ENCODE data around the gene SLC30A2.

The SLC30A2 gene

DNA sequence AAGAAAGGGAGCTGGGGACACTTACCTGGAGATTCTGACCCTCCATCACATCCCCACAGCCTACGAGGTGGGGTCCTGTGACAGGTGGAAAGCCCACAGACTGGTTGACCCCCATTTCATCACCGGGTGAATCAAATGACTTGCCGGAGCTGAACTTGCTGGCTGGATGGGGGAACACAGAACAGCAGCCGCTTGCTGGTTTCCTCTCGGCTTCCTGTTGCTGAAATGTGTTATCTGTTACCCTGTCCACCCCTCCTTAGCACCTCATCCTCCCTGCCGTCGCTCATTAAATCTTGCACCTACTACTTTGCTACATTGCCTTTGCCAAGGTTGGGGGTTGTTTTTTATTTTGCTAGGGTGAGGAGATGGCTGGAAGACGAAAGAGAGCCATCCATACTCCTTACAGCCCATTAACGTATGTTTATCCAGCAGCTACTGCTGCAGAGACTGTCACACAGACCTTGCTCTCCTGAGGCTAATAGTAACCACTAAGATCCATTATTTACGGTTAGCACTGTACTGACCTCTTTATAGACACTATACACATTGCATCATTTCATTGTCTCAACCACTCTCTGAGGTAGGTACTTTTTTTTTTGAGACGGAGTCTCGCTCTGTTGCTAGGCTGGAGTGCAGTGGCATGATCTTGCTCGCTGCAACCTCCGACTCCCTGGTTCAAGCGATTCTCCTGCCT is 55.1 kb downstream of the SLC30A2 start:
- TF ChIP-seq, protein P1, sequence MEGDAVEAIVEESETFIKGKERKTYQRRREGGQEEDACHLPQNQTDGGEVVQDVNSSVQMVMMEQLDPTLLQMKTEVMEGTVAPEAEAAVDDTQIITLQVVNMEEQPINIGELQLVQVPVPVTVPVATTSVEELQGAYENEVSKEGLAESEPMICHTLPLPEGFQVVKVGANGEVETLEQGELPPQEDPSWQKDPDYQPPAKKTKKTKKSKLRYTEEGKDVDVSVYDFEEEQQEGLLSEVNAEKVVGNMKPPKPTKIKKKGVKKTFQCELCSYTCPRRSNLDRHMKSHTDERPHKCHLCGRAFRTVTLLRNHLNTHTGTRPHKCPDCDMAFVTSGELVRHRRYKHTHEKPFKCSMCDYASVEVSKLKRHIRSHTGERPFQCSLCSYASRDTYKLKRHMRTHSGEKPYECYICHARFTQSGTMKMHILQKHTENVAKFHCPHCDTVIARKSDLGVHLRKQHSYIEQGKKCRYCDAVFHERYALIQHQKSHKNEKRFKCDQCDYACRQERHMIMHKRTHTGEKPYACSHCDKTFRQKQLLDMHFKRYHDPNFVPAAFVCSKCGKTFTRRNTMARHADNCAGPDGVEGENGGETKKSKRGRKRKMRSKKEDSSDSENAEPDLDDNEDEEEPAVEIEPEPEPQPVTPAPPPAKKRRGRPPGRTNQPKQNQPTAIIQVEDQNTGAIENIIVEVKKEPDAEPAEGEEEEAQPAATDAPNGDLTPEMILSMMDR (IDR thresholded peaks at IDR 0.05; ENCODE audit: control insufficient read depth, insufficient read depth, low read depth, low read length, missing control alignments): no peak
- H3K4me3 ChIP-seq (ENCODE audit: control insufficient read depth, low read depth, low read length): no peak overlapping the region
- DNase-seq (ENCODE audit: low read depth): no peak

DNA sequence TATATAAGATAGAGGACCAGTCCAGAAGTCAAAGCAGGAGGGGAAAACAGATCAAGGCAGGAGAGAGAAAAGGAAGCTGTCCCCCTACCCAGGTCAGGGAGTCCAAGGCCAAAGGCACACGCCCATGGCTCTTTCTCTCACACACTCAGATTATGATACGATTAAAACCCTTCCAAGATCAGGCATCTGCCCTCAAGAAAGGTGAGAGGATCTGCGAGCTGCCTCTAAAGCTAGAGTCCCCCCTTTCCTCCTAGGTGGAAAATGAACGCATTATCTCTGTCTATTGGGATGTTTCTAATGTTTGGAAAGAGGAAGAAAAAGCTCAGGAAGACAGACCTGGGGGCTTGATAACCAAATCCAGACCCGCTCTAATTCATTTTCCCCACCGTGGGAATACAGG is 55.7 kb downstream of the SLC30A2 start:
- no peak for DNase-seq (ENCODE audit: low read depth)
- no peak overlapping the region for H3K4me3 ChIP-seq (ENCODE audit: control insufficient read depth, low read depth, low read length)
- TF ChIP-seq, protein P1 (IDR thresholded peaks at IDR 0.05; ENCODE audit: control insufficient read depth, insufficient read depth, low read depth, low read length, missing control alignments): no peak

DNA sequence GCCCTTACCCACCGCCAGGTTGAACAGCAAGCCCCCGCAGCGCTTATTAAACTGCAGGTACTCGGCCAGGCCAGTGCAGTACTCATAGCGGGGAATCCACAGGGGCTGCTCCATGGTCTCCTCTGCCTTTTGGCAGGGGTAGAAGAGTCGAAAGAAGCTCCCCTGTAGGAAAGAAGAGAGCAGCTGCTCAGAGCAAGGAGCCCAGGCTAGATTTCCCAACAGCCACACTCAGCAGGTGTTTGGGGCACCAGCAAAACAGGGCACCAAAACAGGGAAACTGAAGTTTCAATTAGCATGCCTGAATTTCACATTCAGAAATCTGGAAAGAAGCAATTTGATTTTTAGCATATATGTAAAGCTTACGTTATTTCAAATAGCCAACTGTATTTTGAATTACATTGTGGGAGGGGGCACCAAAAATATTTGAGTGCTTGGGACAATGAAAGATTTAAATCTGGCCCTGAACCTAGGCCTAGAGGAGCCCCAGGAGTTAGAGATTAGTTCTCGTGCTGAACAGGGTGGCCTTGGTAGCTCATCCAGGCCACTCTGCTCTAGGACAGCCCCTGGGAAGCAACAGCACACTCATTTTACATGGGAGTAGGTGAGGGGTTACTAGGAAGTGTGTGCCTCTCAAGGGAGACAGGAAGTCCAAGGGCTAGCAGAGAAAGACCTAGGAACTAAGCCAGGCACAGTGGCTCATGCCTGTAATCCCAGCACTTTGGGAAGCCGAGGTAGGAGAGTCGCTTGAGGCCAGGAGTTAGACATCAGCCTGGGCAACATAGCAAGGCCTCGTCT is 56.3 kb downstream of the SLC30A2 start:
- TF ChIP-seq, protein P1 (IDR thresholded peaks at IDR 0.05; ENCODE audit: control insufficient read depth, insufficient read depth, low read depth, low read length, missing control alignments): no peak
- H3K4me3 ChIP-seq (ENCODE audit: control insufficient read depth, low read depth, low read length): no peak overlapping the region
- DNase-seq (ENCODE audit: low read depth): no peak

DNA sequence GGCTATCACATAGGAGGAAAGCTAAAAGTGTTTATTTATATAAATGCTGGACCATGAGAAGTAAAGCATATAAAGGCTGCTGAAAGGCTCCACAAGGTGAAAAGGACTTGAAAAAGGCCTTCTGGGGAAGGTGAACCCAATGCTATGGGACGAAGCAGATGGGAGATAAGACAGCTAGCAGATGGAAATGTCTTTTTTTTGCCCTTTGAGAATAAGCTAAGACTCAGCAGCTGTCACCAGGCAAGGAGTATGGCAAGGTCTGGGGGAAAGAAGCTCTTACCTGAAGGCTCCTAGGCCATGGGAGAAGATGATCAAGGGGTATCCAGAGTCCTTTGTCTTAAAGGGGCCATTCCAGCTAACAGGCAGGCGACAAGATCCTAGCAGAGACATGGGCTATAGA is 58.0 kb downstream of the SLC30A2 start:
- DNase-seq (ENCODE audit: low read depth): no peak
- H3K4me3 ChIP-seq (ENCODE audit: control insufficient read depth, low read depth, low read length): no peak overlapping the region
- TF ChIP-seq, protein P1 (IDR thresholded peaks at IDR 0.05; ENCODE audit: control insufficient read depth, insufficient read depth, low read depth, low read length, missing control alignments): no peak

Data from AG09309 (cell line).